A673 (cell line): ENCODE data around the gene PIK3R1. TPM values are rescaled to one million over a fixed set of nuclear protein-coding genes. Genes with fewer than 3 reads are reported as not detected.

Experiments used
- BruUV-seq: library from RNA; stranded (reverse); fragments of 400-500 nt; replicated peaks from 2 replicates; lab custom pipeline; 2021; lab: Mats Ljungman, UMichigan
- CTCF ChIA-PET: fragments of 300-600 bp; sonication (Branson Sonifier 250); formaldehyde crosslinking; loops from one replicate; lab custom pipeline; 2022; ENCODE audit warnings: antibody characterized with exemption; lab: Charles Lee
- POLR2A ChIA-PET: fragments of 300-600 bp; sonication (Branson Sonifier 250); formaldehyde crosslinking; loops from one replicate; lab custom pipeline; 2022; ENCODE audit warnings: antibody characterized with exemption; ENCODE audit not compliant: low non-redundant PET; lab: Charles Lee
- DNase-seq: peaks from one replicate; pipeline ENCODE4 v3.0.0-alpha.2; 2015; ENCODE audit warnings: low spot score
- H3K27ac ChIP-seq: fragments of 200-600 bp; sonication (generic); 2 replicates; pipeline ENCODE4 v1.5.1; 2016; ENCODE audit warnings: mixed run types, low read depth, mild to moderate bottlenecking, mixed read lengths, antibody characterized with exemption, low read length; ENCODE audit not compliant: poor library complexity, severe bottlenecking
- H3K27me3 ChIP-seq: fragments of 200-600 bp; sonication (generic); replicated peaks from 2 replicates; pipeline ENCODE4 v1.6.1; 2017; ENCODE audit warnings: mixed run types, low read depth, mild to moderate bottlenecking, mixed read lengths, antibody characterized with exemption, low read length; ENCODE audit not compliant: insufficient read depth, poor library complexity
- H3K36me3 ChIP-seq: fragments of 200-600 bp; sonication (generic); 2 replicates; pipeline ENCODE4 v1.6.1; 2016; ENCODE audit warnings: mixed run types, mild to moderate bottlenecking, mixed read lengths, antibody characterized with exemption, low read length; ENCODE audit not compliant: insufficient read depth, poor library complexity, severe bottlenecking
- H3K4me1 ChIP-seq: fragments of 200-600 bp; sonication (generic); 2 replicates; pipeline ENCODE4 v1.6.1; 2017; ENCODE audit warnings: mixed run types, mild to moderate bottlenecking, mixed read lengths, antibody characterized with exemption, low read length; ENCODE audit not compliant: insufficient read depth, poor library complexity, severe bottlenecking
- H3K4me3 ChIP-seq: fragments of 200-600 bp; sonication (generic); 2 replicates; pipeline ENCODE4 v1.5.1; 2016; ENCODE audit warnings: low read depth, mixed run types, mild to moderate bottlenecking, mixed read lengths, low read length; ENCODE audit not compliant: poor library complexity, severe bottlenecking
- H3K9me3 ChIP-seq: fragments of 200-600 bp; sonication (generic); 2 replicates; pipeline ENCODE4 v1.6.1; 2016; ENCODE audit warnings: mixed run types, low read depth, mild to moderate bottlenecking, mixed read lengths, antibody characterized with exemption, low read length; ENCODE audit not compliant: poor library complexity, severe bottlenecking
- EZH2 ChIP-seq: fragments of 200-600 bp; sonication (generic); IDR thresholded peaks from 2 replicates; pipeline ENCODE4 v1.6.1; 2017; ENCODE audit warnings: borderline replicate concordance, low read depth, mild to moderate bottlenecking, mixed read lengths, antibody characterized with exemption, low read length; ENCODE audit not compliant: poor library complexity, severe bottlenecking
- intact Hi-C: fragments of 100-400 bp; cut with micrococcal nuclease; formaldehyde crosslinking; loops from one replicate; pipeline ENCODE4 v1.10.0; 2022; ENCODE audit not compliant: unreplicated experiment
- total RNA-seq: library from RNA; stranded (reverse); gene quantifications from 2 replicates; pipeline ENCODE4 v1.2.3, GENCODE V29; 2021
- TF ChIP-seq, protein P1 (sequence below): fragments of 300-800, 200-600 bp; sonication (generic); conservative IDR thresholded peaks from 2 replicates; pipeline ENCODE4 v1.5.1; 2017; ENCODE audit warnings: low read depth, mild to moderate bottlenecking, antibody characterized with exemption, low read length, moderate library complexity, mixed read lengths

Gene PIK3R1
- total RNA-seq, 1 experiment from 2014 or later: 57.9 TPM

DNA sequence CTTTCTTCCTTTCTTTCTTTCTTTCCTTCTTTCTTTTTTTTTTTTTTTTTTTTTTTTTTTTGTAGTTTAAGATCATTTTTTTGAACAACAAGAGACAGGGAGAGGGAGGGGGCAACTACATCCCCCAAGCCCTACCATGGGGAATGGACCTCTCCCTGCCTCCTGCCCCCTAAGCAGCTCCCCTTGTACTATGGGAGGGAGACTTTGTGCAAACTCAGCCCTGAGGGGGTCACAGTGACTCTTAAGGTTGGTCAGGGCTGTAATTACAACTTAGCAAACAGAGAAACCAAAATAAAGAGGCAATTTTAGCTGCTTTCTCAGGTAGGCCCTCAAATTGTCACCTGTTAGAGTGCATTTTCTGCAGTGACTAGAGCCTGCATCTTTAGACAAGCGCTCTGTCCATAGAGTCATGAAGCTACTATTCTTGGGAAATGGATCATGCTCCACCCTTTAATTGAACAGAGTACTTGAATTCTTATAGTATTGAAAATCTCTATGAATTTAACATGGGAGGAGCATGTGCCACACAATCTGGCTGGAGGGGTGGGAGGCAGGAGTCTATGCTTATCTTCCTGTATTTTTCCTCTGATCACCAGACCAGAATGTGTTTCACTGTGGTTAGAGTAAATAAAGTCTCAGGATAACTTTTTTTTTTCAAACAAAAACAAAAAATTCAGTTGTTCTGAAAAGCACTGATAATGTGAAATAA is 24.3 kb upstream of the PIK3R1 start:
- no peak overlapping the region for H3K4me3 ChIP-seq
- TF ChIP-seq, protein P1, sequence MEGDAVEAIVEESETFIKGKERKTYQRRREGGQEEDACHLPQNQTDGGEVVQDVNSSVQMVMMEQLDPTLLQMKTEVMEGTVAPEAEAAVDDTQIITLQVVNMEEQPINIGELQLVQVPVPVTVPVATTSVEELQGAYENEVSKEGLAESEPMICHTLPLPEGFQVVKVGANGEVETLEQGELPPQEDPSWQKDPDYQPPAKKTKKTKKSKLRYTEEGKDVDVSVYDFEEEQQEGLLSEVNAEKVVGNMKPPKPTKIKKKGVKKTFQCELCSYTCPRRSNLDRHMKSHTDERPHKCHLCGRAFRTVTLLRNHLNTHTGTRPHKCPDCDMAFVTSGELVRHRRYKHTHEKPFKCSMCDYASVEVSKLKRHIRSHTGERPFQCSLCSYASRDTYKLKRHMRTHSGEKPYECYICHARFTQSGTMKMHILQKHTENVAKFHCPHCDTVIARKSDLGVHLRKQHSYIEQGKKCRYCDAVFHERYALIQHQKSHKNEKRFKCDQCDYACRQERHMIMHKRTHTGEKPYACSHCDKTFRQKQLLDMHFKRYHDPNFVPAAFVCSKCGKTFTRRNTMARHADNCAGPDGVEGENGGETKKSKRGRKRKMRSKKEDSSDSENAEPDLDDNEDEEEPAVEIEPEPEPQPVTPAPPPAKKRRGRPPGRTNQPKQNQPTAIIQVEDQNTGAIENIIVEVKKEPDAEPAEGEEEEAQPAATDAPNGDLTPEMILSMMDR: no peak
- no peak for TF ChIP-seq EZH2
- H3K36me3 ChIP-seq: no peaks in the 10 kb centered on the region
- no peak for DNase-seq
- H3K27me3 ChIP-seq: no peaks in the 10 kb centered on the region
- no peaks in the 10 kb centered on the region for H3K4me1 ChIP-seq
- intact Hi-C loops: no loop called here
- no peaks in the 10 kb centered on the region for H3K9me3 ChIP-seq
- ChIA-PET CTCF (no interaction called here), POLR2A (no interaction called here)
- no TSS peak for BruUV-seq
- H3K27ac ChIP-seq: no peak overlapping the region

- POLR2A ChIA-PET: no interaction called here
- Histone ChIP-seq H3K27me3 (no peaks in the 10 kb centered on the region), H3K36me3 (no peaks in the 10 kb centered on the region), H3K4me3 (no peak overlapping the region), H3K27ac (no peak overlapping the region), H3K4me1 (no peaks in the 10 kb centered on the region), H3K9me3 (no peaks in the 10 kb centered on the region)
- no TSS peak for BruUV-seq
- TF ChIP-seq EZH2: no peak
- TF ChIP-seq, protein P1: no peak
- intact Hi-C loops: no loop called here
- CTCF ChIA-PET: no interaction called here
- DNase-seq: no peak
Observed at GRCh38 chr5:68192679-68193060, 22.9 kb upstream of the PIK3R1 start.

- POLR2A ChIA-PET: interaction anchor here (0.7 kb wide), 1 partner anchor 756 kb away, joined by 9 read pairs; no protein-coding TSS in a partner anchor
- no peak for DNase-seq
- intact Hi-C loops: no loop called here
Observed at GRCh38 chr5:68193481-68194036, 22.0 kb upstream of the PIK3R1 start.

More at GRCh38 chr5:68193481-68194036, 22.0 kb upstream of the PIK3R1 start:
- no peak for TF ChIP-seq EZH2
- TF ChIP-seq, protein P1: no peak
- Histone ChIP-seq H3K4me1 (no peaks in the 10 kb centered on the region), H3K27me3 (no peaks in the 10 kb centered on the region), H3K9me3 (no peaks in the 10 kb centered on the region), H3K27ac (no peak overlapping the region), H3K36me3 (no peaks in the 10 kb centered on the region), H3K4me3 (no peak overlapping the region)
- CTCF ChIA-PET: no interaction called here
- BruUV-seq: no TSS peak
